WTC11 (cell line): ENCODE measurements around the gene PCNX4.

Source experiments
- CREB1 ChIP-seq: sonication (generic); formaldehyde crosslinking; IDR thresholded peaks from 2 replicates; pipeline ENCODE4 v1.8.0; 2023; ENCODE audit warnings: mild to moderate bottlenecking, missing genetic modification reagents
- CREM ChIP-seq: sonication (generic); formaldehyde crosslinking; IDR thresholded peaks from 2 replicates; pipeline ENCODE4 v1.8.1; 2022; ENCODE audit warnings: mild to moderate bottlenecking, missing genetic modification reagents, moderate library complexity
- JUN ChIP-seq: sonication (generic); formaldehyde crosslinking; IDR thresholded peaks from 2 replicates; pipeline ENCODE4 v1.8.0; 2023; ENCODE audit warnings: mild to moderate bottlenecking, missing genetic modification reagents
- NFYB ChIP-seq: sonication (generic); formaldehyde crosslinking; conservative IDR thresholded peaks from 2 replicates; pipeline ENCODE4 v1.8.0; 2022; ENCODE audit warnings: low read depth, missing genetic modification reagents
- NR2C2 ChIP-seq: sonication (generic); formaldehyde crosslinking; IDR thresholded peaks from 2 replicates; pipeline ENCODE4 v1.8.0; 2022; ENCODE audit warnings: mild to moderate bottlenecking, missing genetic modification reagents
- TEAD4 ChIP-seq: sonication (generic); formaldehyde crosslinking; IDR thresholded peaks from 2 replicates; pipeline ENCODE4 v1.8.0; 2022; ENCODE audit warnings: mild to moderate bottlenecking, missing genetic modification reagents
- TP53 ChIP-seq: sonication (generic); formaldehyde crosslinking; IDR thresholded peaks from 2 replicates; pipeline ENCODE4 v1.8.1; 2023; ENCODE audit warnings: mild to moderate bottlenecking, missing genetic modification reagents
- ZNF232 ChIP-seq: sonication (generic); formaldehyde crosslinking; IDR thresholded peaks from 2 replicates; pipeline ENCODE4 v1.8.0; 2022; ENCODE audit warnings: mild to moderate bottlenecking, missing genetic modification reagents
- TF ChIP-seq, protein P1 (sequence below): fragments of 200-600 bp; IDR thresholded peaks from 2 replicates; pipeline ENCODE4 v1.8.0; 2022; ENCODE audit warnings: antibody characterized with exemption
- TF ChIP-seq, protein P2 (sequence below): sonication (generic); formaldehyde crosslinking; IDR thresholded peaks from 2 replicates; pipeline ENCODE4 v1.8.0; 2022; ENCODE audit warnings: mild to moderate bottlenecking, missing genetic modification reagents
- TF ChIP-seq, protein P3 (sequence below): sonication (generic); formaldehyde crosslinking; IDR thresholded peaks from 2 replicates; pipeline ENCODE4 v1.8.1; 2022; ENCODE audit warnings: mild to moderate bottlenecking, missing genetic modification reagents, moderate library complexity, borderline replicate concordance

DNA sequence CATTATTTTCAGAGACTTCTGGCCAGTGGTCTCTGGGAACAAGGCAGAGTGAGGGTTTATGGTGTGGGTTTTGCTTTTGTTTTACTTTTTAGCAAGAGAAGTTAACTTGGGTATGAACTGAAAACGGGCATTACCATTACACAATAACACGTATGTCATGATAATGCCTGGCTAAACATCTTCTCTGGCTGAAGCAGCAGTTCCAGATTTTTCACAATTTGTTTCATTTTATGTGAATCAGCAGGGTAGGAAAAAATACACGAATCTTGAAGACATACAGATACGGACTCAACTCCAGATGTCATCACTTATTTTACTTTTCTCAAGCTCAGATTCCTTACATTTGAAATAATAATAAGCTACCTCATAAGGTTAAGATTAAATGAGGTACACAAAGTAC lies 2.5 kb upstream of the PCNX4 start:
- no peak for TF ChIP-seq NR2C2 (CRISPR knock-in tag)
- TF ChIP-seq, protein P1, sequence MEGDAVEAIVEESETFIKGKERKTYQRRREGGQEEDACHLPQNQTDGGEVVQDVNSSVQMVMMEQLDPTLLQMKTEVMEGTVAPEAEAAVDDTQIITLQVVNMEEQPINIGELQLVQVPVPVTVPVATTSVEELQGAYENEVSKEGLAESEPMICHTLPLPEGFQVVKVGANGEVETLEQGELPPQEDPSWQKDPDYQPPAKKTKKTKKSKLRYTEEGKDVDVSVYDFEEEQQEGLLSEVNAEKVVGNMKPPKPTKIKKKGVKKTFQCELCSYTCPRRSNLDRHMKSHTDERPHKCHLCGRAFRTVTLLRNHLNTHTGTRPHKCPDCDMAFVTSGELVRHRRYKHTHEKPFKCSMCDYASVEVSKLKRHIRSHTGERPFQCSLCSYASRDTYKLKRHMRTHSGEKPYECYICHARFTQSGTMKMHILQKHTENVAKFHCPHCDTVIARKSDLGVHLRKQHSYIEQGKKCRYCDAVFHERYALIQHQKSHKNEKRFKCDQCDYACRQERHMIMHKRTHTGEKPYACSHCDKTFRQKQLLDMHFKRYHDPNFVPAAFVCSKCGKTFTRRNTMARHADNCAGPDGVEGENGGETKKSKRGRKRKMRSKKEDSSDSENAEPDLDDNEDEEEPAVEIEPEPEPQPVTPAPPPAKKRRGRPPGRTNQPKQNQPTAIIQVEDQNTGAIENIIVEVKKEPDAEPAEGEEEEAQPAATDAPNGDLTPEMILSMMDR = no peak
- TF ChIP-seq TP53 (CRISPR knock-in tag) = no peak
- TF ChIP-seq JUN (CRISPR knock-in tag) = no peak
- TF ChIP-seq, protein P2, sequence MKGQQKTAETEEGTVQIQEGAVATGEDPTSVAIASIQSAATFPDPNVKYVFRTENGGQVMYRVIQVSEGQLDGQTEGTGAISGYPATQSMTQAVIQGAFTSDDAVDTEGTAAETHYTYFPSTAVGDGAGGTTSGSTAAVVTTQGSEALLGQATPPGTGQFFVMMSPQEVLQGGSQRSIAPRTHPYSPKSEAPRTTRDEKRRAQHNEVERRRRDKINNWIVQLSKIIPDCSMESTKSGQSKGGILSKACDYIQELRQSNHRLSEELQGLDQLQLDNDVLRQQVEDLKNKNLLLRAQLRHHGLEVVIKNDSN = no peak
- TF ChIP-seq NFYB (CRISPR knock-in tag) = no peak
- TF ChIP-seq TEAD4 (CRISPR knock-in tag) = no peak
- TF ChIP-seq ZNF232 (CRISPR knock-in tag) = no peak
- no peak for TF ChIP-seq CREB1
- TF ChIP-seq, protein P3, sequence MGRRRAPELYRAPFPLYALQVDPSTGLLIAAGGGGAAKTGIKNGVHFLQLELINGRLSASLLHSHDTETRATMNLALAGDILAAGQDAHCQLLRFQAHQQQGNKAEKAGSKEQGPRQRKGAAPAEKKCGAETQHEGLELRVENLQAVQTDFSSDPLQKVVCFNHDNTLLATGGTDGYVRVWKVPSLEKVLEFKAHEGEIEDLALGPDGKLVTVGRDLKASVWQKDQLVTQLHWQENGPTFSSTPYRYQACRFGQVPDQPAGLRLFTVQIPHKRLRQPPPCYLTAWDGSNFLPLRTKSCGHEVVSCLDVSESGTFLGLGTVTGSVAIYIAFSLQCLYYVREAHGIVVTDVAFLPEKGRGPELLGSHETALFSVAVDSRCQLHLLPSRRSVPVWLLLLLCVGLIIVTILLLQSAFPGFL (CRISPR knock-in tag) = no peak
- TF ChIP-seq CREM = no peak
